ENCODE results near the gene PAX3.

PAX3 gene

DNA sequence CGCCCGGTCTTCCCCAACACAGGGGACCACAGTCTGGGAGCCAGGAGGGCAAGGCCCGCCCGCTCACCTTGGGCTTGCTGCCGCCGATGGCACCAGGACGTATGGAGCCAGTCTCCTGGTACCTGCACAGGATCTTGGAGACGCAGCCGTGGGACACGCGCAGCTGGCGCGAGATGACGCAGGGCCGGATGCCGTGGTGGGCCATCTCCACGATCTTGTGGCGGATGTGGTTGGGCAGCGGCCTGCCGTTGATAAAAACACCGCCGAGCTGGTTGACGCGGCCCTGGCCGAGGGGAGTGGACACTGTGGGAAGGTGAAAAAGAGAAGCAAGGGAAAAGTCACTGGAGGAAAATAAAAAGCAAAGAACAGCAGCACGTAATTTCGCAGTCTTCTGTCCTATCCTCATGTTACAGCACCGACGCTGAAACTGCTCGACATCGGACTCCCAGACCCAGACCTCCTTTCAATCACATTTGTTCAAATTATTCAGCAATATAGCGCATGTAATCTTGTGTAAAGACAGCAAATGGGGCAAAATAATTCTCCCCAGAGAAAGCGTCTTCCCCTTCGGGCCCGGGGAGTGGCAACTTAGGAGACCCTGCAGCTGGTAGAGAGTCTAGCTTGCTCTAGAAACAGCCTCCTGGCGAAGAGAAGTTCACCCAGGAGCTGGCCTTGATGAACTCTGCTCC lies 1.7 kb downstream of the PAX3 start:
- no peak for DNase-seq (ENCODE audit: low read depth in 2 of 2)

GRCh38 chr2:222296311-222296741 lies 2.5 kb downstream of the PAX3 start:
- DNase-seq (ENCODE audit: low read depth in 2 of 2), result no peak

DNA sequence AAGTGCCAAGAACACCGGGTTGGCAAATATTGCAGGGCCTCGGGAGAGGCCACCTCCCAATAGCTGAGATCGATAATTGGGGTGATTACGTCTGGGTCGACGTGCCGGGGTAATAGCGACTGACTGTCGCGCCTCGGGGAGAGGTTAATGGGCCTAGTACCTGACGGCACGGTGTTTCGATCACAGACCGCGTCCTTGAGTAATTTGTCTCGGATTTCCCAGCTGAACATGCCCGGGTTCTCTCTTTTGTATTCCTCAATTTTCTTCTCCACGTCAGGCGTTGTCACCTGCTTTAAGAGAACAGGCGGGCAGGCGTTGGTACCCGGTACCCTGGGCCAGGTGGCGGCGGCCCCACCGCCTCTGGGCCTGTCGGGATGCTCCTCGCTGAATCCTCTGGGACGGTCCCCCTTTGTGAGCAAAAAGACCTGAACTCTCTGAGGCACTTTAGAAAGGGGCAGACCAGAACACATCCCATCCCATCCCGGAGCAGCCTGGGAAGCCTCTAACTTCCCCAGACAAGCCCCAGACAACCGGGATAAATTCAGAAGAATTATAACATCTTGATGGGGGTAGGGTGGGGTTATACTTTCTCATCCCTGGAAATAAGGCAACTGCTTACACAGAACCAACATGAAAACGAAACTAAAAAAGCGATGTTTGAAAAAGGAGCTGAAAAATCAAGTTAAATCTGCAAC lies 3.3 kb downstream of the PAX3 start:
- no peak for DNase-seq (ENCODE audit: low read depth in 2 of 2)

DNA sequence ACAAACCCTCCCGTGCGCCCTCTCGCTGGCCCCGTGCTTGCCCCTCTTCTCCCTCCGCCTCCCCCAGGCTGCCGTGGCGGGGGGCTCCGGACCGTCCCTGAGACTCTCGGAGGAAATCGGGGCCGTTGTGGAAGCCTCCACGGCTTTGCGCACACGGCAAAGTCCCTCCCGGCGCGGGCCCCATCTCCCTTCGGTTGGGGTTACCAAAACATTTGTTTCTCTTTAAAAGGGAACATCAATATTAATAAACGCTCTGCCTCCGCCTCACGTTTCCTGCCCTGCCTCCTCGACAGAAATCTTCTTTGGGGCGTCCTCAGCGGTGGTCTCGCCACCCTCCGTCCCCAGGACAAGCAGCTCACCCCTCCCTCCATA lies 3.8 kb downstream of the PAX3 start:
- DNase-seq (ENCODE audit: low read depth in 2 of 2), result no peak

DNA sequence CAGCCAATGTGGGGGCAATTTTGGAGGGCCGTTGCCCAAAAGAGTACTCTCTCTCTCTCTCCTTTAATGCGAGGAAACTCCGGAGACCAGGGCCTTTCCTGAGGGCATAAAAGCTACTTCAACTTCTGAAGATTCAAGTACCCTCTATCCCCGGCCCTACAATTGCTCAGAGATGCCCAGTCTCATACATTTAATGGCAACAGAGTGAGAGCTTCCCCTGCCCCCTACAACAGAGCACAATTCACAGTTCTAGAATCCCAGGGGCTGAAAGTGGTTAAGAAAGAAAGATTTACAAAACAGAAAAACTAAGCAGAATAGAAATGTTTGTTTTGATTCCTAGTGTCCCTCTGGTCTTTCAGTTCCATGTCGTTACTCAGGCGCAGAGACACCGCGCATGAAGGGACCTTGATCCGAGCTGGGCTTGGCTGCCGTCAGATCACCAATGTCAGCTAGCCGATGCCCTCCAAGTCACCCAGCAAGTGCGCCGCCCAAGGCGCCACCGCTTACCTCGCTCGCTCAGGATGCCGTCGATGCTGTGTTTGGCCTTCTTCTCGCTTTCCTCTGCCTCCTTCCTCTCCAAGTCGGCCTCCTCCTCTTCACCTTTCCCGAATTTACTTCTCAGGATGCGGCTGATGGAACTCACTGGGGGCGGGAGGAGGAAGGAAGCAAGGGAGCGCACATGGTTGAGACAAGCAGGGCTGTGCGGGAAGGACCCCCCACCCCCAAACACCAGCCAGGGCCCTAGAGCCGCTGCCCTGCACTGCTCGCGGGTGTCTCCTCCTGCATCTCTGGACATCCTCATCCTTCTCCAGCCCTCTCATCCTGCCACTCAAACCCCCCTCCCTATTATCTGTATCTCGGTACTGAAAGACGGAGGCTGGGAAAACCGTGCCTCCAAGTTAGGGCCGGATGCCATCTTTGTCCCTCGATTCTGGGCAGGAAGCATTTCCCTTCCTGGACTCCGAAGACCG lies 4.9 kb downstream of the PAX3 start:
- no peak for DNase-seq (ENCODE audit: low read depth in 2 of 2)

GRCh38 chr2:222292149-222293134 lies 6.4 kb downstream of the PAX3 start:
- no peak for DNase-seq (ENCODE audit: low read depth in 2 of 2)

DNA sequence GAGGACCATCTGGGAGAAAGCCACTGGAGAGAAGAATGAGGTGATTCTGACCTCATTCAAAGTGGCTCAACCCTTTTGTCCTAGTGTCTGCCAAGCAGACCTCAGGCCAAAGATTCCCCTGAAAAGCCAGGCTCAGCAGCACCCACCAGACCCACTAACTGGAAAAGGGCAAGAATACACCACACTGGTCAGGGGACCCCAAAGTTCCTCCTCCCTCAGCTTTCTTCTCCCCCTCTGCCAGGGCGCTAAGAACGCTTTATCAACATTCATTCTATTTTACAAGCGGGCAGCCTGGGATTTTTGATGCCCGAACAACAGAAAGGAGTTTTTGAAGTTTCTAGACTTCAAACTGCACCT lies 7.3 kb downstream of the PAX3 start:
- DNase-seq (ENCODE audit: low read depth in 2 of 2), result no peak

DNA sequence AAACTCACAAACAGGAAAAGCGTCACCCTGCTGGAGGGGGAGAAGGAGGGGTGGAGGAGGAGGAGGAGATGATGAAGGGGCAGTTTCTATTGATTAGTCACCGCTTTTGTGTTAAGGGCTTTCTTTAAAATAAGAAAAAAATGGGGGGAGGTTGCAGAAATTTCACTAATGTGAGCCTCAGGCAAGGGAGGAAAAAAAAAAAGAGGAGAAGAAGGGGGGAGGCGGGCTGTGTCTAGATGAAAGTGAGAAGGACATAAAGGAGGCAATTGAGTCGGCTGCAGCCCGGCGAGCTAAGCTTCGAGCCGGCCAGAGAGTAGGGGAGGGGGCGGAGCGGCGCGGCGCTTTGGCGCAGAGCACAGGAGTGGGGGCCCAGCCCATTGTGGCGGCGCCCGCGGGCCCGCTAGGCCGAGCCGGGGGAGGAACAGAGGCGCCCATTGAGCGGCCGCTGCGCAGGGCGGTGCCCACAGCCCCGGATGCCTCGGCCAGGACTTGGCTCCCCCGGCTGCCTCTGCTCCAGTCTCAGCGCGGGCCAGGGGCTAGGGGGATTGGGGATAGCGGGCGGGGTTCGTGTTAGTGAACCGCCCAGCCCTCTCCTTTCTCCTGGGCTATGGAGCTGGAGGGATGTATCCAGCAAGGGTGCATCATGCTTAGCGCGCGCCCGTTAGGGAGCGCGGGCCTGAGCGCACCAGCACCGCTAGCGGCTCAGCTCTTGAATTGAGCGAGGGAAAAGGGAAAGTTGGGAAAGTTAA lies 7.9 kb downstream of the PAX3 start:
- no peak for DNase-seq (ENCODE audit: low read depth in 2 of 2)

- DNase-seq (ENCODE audit: low read depth in 2 of 2), result no peak
Measured at GRCh38 chr2:222290401-222290735, 8.4 kb downstream of the PAX3 start.

GRCh38 chr2:222289278-222290160 lies 9.3 kb downstream of the PAX3 start:
- DNase-seq (ENCODE audit: low read depth in 2 of 2), result no peak

- no peak for DNase-seq (ENCODE audit: low read depth in 2 of 2)
Measured at GRCh38 chr2:222288590-222289277, 10.1 kb downstream of the PAX3 start.

GRCh38 chr2:222287862-222288479 lies 10.8 kb downstream of the PAX3 start:
- DNase-seq (ENCODE audit: low read depth in 2 of 2), result no peak

GRCh38 chr2:222284466-222284865 lies 14.3 kb downstream of the PAX3 start:
- DNase-seq (ENCODE audit: low read depth in 2 of 2), result no peak

DNA sequence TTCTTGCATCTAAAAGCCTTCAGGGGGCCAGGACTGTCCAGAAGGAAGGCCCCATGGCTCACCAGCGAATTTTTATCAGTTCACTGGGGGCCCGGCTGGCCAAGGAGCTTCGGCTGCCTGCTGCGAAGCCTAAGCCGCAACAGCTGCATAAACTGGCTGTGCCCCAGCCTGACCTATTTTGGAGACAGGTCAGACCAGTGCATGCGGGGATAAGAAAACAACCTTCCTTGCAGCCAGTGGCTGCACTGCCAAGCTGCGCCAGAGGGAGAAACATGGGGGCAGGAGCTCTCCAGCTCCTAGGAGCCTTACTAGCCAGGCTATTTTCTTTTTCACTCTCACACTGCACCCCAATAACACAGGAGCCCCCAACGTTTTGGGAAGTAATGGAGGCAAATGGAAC lies 15.2 kb downstream of the PAX3 start:
- no peak for DNase-seq (ENCODE audit: low read depth in 2 of 2)

DNA sequence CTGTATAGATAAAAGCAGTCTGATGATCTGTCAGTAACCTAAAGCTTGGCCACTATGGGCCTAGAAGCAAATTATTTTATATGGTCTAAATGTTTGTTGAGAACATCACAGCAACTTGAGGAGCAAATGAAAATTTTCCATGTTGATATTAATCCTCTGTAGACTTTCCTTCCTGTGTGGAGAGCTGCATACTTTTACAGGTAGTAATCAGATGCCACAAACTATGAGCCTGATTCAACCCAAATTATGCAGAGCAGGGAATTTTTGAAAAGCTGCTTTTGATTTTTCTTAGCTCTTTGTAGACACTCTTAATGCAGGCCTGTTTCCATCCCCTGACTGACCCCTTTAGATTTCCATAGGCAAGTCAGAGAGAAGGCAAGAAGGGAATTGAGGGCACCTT lies 17.3 kb downstream of the PAX3 start:
- no peak for DNase-seq (ENCODE audit: low read depth in 2 of 2)

DNA sequence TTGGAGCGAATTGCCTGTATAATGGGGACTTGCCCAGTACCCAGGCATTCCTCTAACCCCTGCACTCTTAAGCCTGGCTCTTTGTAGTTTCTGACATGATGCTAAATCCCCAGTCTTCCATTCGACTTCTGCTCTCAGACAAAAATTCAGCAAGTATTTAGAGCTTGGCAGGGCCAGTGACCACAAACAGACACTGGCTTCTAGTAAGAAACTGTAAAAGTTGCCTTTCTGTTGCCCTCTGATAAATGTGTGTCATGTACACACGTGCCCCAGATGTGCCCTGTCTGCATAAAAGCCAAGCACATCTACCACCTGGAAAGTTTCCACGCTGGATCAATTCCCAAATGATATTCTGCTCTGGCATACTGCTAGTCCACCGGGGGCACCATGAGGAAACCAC lies 18.0 kb downstream of the PAX3 start:
- DNase-seq (ENCODE audit: low read depth in 2 of 2), result no peak

- DNase-seq (ENCODE audit: low read depth in 2 of 2), result no peak
Measured at GRCh38 chr2:222272446-222273015, 26.3 kb downstream of the PAX3 start.

DNA sequence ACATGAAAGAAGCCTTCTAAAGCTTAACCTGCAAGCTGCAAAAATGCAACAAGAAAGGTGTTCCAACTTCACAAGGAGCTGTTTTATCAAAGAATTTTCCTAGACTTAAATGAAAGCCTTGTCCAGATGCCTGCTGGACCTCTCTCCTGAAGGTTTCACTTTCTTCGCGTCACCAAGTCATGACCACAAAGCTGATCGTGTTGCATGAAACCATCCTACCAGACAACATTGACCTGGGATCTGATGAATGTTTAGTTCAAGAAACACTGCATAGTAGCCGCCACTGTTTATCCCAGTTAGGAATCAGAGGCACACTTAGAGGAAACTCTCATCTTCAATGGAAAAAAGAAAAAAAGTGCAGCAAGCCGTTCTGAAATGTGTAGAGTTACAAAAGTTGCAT lies 26.9 kb downstream of the PAX3 start:
- DNase-seq (ENCODE audit: low read depth in 2 of 2), result no peak
